Measurements from ENCODE around the gene IL27RA. TPM values are rescaled to one million over a fixed set of nuclear protein-coding genes. Genes with fewer than 3 reads are reported as not detected.

Gene IL27RA
- total and polyA plus RNA-seq, 2 of the 4 experiments (the other 2 are of a cell fraction): 2.9 to 5.1 TPM

DNA sequence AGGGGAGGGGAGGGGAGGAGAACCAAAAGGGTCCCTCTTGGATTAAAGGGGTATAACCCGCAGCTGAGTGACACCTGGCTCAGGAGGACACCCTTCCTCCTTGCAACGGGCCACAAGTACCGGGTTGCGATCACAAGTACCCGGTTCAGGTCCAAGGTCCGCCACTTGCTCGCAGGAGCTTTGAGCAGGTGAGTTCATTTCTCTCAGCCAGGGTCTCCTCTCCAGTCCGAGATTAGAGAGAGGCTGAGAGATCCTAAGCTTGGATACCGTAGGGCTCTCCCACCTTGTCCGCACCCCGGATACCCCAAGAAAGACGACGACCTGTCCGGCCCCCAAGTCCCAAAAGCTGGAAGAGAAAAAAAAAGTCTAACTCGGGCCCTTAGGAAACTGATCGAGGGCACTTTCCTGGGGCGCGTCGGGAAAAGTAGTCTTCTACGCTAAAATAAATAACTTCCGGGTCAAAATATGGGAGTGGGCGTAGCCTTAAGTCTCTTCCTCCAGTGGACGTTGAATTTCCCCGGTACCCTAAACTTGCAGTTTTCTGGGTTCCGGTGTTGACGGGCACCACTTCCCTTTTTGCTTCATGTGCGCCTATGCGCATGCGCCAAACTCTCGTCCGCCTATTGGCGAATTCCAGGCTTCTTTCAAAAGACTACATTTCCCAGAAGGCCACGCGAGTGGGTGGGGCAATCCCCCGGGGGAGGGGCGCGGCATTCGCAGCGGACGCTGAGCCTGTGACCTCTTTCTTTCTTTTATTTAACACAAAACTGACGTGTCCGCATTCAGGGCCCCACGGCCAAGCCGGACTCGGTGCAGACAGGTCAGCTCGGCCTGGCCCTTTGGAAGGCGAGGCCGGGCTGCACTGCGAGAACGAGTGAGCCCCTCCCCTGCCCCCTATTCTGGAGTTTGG is 49.6 kb downstream of the IL27RA start:
- H3K27ac ChIP-seq (ENCODE audit: insufficient read depth, low read length): peak overlapping the region; percentile 77
- TF ChIP-seq POLR2A (IDR thresholded peaks at IDR 0.05; ENCODE audit: low read depth, low read length): peak; percentile 81
- TF ChIP-seq, protein P1, sequence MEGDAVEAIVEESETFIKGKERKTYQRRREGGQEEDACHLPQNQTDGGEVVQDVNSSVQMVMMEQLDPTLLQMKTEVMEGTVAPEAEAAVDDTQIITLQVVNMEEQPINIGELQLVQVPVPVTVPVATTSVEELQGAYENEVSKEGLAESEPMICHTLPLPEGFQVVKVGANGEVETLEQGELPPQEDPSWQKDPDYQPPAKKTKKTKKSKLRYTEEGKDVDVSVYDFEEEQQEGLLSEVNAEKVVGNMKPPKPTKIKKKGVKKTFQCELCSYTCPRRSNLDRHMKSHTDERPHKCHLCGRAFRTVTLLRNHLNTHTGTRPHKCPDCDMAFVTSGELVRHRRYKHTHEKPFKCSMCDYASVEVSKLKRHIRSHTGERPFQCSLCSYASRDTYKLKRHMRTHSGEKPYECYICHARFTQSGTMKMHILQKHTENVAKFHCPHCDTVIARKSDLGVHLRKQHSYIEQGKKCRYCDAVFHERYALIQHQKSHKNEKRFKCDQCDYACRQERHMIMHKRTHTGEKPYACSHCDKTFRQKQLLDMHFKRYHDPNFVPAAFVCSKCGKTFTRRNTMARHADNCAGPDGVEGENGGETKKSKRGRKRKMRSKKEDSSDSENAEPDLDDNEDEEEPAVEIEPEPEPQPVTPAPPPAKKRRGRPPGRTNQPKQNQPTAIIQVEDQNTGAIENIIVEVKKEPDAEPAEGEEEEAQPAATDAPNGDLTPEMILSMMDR (conservative IDR thresholded peaks at IDR 0.05; ENCODE audit: low read depth, low read length): no peak
- TF ChIP-seq CEBPB (IDR thresholded peaks at IDR 0.05; ENCODE audit: low read depth, low read length): peak; percentile 84
- peak; percentile 93; the same call in 1 of the 2 replicates for TF ChIP-seq MAZ (IDR thresholded peaks at IDR 0.05; ENCODE audit: borderline replicate concordance, low read depth, low read length)
- peak; percentile 39 for TF ChIP-seq MAFK (IDR thresholded peaks at IDR 0.05; ENCODE audit: low read depth, low read length)
- no peak for TF ChIP-seq CHD1 (IDR thresholded peaks at IDR 0.05; ENCODE audit: low read depth, low read length)
- H3K79me1 ChIP-seq (ENCODE audit: low read depth in 1 of 2, low read length in 2 of 2): peaks cover 12 to 23% of the 10 kb centered on the region in 2 experiments
- 0% methylated on average over 14 of the region's 50 CpGs; no CpG with 5 or more reads in 1 of the 2 experiments for WGBS, 2 experiments (ENCODE audit: extremely low coverage in 2 of 2, insufficient read length in 1 of 2)
- peak overlapping the region; percentile 95 for H2AK9ac ChIP-seq (replicated peaks; ENCODE audit: low read depth, low read length, poor library complexity)
- peak overlapping the region; percentile 12; the same call in 1 of the 2 replicates for H3K18ac ChIP-seq (ENCODE audit: low read depth, low read length)
- H2AK5ac ChIP-seq (ENCODE audit: low read depth, low read length): no peak overlapping the region; the same call in 1 of the 2 replicates
- dilution Hi-C loops (cut with HindIII; ENCODE audit: low sequenced_read_pairs, unreplicated experiment) (no loop called here), in situ Hi-C loops (cut with MboI; ENCODE audit: low sequenced_read_pairs) (loop anchor here (25.0 kb wide), 1 partner anchor 319 kb away; the partner anchor contains the start of genes C19orf53 and MRI1), intact Hi-C loops (cut with micrococcal nuclease) (no loop called here)
- H3K9me3 ChIP-seq (ENCODE audit: control insufficient read depth, insufficient read depth, low read length): no peaks in the 10 kb centered on the region
- H3K4me2 ChIP-seq (ENCODE audit: low read depth, low read length): peak overlapping the region; percentile 95
- peak overlapping the region; percentile 96 for H4K5ac ChIP-seq (ENCODE audit: low read depth, low read length)
- H3K36me3 ChIP-seq (ENCODE audit: control insufficient read depth, insufficient read depth, low read length): no peaks in the 10 kb centered on the region
- H3K27me3 ChIP-seq (ENCODE audit: control insufficient read depth, insufficient read depth, low read length): no peaks in the 10 kb centered on the region
- peak; percentile 99 for DNase-seq
- peak overlapping the region; percentile 94 to 97 for H4K8ac ChIP-seq (ENCODE audit: low read depth in 2 of 2, low read length in 2 of 2)
- no peaks in the 10 kb centered on the region for H4K20me1 ChIP-seq (ENCODE audit: insufficient read depth, low read length)
- H3K9ac ChIP-seq (ENCODE audit: low read depth, low read length): peak overlapping the region; percentile 81
- H2BK5ac ChIP-seq (ENCODE audit: low read depth, low read length, poor library complexity, severe bottlenecking): peak overlapping the region; percentile 70
- H4K91ac ChIP-seq (ENCODE audit: insufficient read depth, low read depth, low read length): peak overlapping the region; percentile 76
- H2BK15ac ChIP-seq (ENCODE audit: low read depth, low read length): no peak overlapping the region
- peak overlapping the region; percentile 66 for H3K23ac ChIP-seq (ENCODE audit: low read depth, low read length)
- no peak overlapping the region for H2BK20ac ChIP-seq (ENCODE audit: low read depth, low read length)
- peaks cover 10% of the 10 kb centered on the region; the same call in 1 of the 2 replicates for H3K9me1 ChIP-seq (ENCODE audit: insufficient read depth, low read length)
- peak overlapping the region; percentile 90 for H3K14ac ChIP-seq (replicated peaks; ENCODE audit: low read depth, low read length)
- peak overlapping the region; percentile 42; the same call in 1 of the 2 replicates for H2BK120ac ChIP-seq (ENCODE audit: low read depth, low read length)
- peak overlapping the region; percentile 59 for H3K56ac ChIP-seq (ENCODE audit: extremely low read depth, insufficient read depth, low read length)
- peaks cover 8% of the 10 kb centered on the region for H3K4me1 ChIP-seq (ENCODE audit: control insufficient read depth, insufficient read depth, low read length)
- ATAC-seq (ENCODE audit: low read depth): peak; percentile 95
- peak overlapping the region; percentile 67 for H3K4me3 ChIP-seq (ENCODE audit: insufficient read depth, low read depth, low read length)
- ChIA-PET POLR2A (ENCODE audit: unreplicated experiment) (interaction anchor here (0.6 kb wide), 1 partner anchor 1121 kb away, joined by 3 read pairs; no protein-coding TSS in a partner anchor), CTCF (interaction anchor here (0.6 to 1.2 kb wide), 2 partner anchors 55 to 297 kb away, joined by 3 to 4 read pairs; partner anchors contain the start of gene ASF1B)
- peak overlapping the region; percentile 87 for H3K4ac ChIP-seq (ENCODE audit: low read depth, low read length)
- H2AFZ ChIP-seq (replicated peaks; ENCODE audit: low read length, poor library complexity): peak overlapping the region; percentile 94
- no TSS peak for BruUV-seq (replicated peaks)

Measured in IMR-90 (cell line).